Naive thymus-derived CD4-positive, alpha-beta T cell (primary cell): Measurements from ENCODE around the gene RBMS1. TPM values are rescaled to one million over a fixed set of nuclear protein-coding genes. Genes with fewer than 3 reads are reported as not detected.
A peak's percentile ranks its signal among the peaks of the same experiment; 100 is the strongest.

Source experiments
- ATAC-seq: fragments of 150-1000 bp; cut with Tn5 transposase; 2 replicates; pipeline ENCODE4 v1.10.0; 2021; ENCODE audit warnings: mild to moderate bottlenecking, moderate library complexity
- CTCF ChIA-PET: fragments of 350-600 bp; sonication (Branson Sonifier 250); formaldehyde crosslinking; loops from one replicate; lab custom pipeline; 2021; ENCODE audit warnings: antibody characterized with exemption; lab: Charles Lee
- POLR2A ChIA-PET: fragments of 350-600 bp; sonication (Branson Sonifier 250); formaldehyde crosslinking; loops from one replicate; lab custom pipeline; 2021; ENCODE audit warnings: antibody characterized with exemption, inconsistent platforms; lab: Charles Lee
- DNase-seq, 9 donors: peaks; one replicate each; pipeline versions ENCODE4 v3.0.0 to v3.0.0-alpha.2; 2020 to 2022; ENCODE audit warnings: mixed read lengths in 1 of 9
- H3K27ac ChIP-seq: one replicate; pipeline ENCODE4 v1.7.0; 2013; ENCODE audit warnings: mild to moderate bottlenecking, low read depth, low read length, moderate library complexity
- H3K27me3 ChIP-seq, 2 donors: one replicate each; pipeline ENCODE4 v1.7.0; 2013; ENCODE audit warnings: low read length in 2 of 2, mild to moderate bottlenecking in 2 of 2, moderate library complexity in 2 of 2; ENCODE audit not compliant: control insufficient read depth in 2 of 2, insufficient read depth in 2 of 2
- H3K36me3 ChIP-seq, 3 experiments: 1 replicate in 2 of 3; 2 replicates in 1 of 3; pipeline ENCODE4 v1.7.0; 2013; ENCODE audit warnings: low read length in 3 of 3, mild to moderate bottlenecking in 3 of 3, moderate library complexity in 1 of 3; ENCODE audit not compliant: insufficient read depth in 3 of 3, control insufficient read depth in 2 of 3
- H3K4me1 ChIP-seq, 2 donors: one replicate each; pipeline ENCODE4 v1.7.0; 2013; ENCODE audit warnings: low read length in 2 of 2, mild to moderate bottlenecking in 2 of 2, moderate library complexity in 1 of 2; ENCODE audit not compliant: control insufficient read depth in 2 of 2, insufficient read depth in 2 of 2
- H3K4me3 ChIP-seq: 2 replicates; pipeline ENCODE4 v1.7.0; 2013; ENCODE audit warnings: mild to moderate bottlenecking, low read length
- H3K9me3 ChIP-seq, 3 experiments: 1 replicate in 2 of 3; 2 replicates in 1 of 3; pipeline ENCODE4 v1.7.0; 2013; ENCODE audit warnings: low read length in 3 of 3; ENCODE audit not compliant: control insufficient read depth in 2 of 3
- H3K27ac Mint-ChIP-seq, 9 donors: one replicate each; pipeline ENCODE4 v1.8.0; 2020 to 2022; ENCODE audit warnings: mixed read lengths in 9 of 9, mild to moderate bottlenecking in 8 of 9, moderate library complexity in 5 of 9, inconsistent platforms in 2 of 9
- H3K27me3 Mint-ChIP-seq, 5 donors: one replicate each; pipeline ENCODE4 v1.8.0; 2021 to 2022; ENCODE audit warnings: mixed read lengths in 5 of 5, mild to moderate bottlenecking in 1 of 5
- H3K36me3 Mint-ChIP-seq, 5 donors: one replicate each; pipeline ENCODE4 v1.8.0; 2020 to 2022; ENCODE audit warnings: mixed read lengths in 5 of 5, mild to moderate bottlenecking in 3 of 5, inconsistent platforms in 1 of 5
- H3K4me1 Mint-ChIP-seq, 7 donors: one replicate each; pipeline ENCODE4 v1.8.0; 2020 to 2022; ENCODE audit warnings: mixed read lengths in 7 of 7, mild to moderate bottlenecking in 3 of 7, inconsistent platforms in 1 of 7
- H3K4me3 Mint-ChIP-seq, 10 donors: one replicate each; pipeline ENCODE4 v1.8.0; 2020 to 2022; ENCODE audit warnings: mild to moderate bottlenecking in 10 of 10, mixed read lengths in 10 of 10, moderate library complexity in 6 of 10, inconsistent platforms in 2 of 10
- H3K9me3 Mint-ChIP-seq, 11 donors: one replicate each; pipeline ENCODE4 v1.8.0; 2020 to 2022; ENCODE audit warnings: mixed read lengths in 11 of 11, mild to moderate bottlenecking in 4 of 11, inconsistent platforms in 1 of 11, moderate library complexity in 1 of 11
- intact Hi-C, 2 donors: fragments of 100-400 bp; cut with micrococcal nuclease; formaldehyde crosslinking; loops; one replicate each; pipeline ENCODE4 v1.15.1; 2023
- polyA plus RNA-seq, 2 donors: library from polyadenylated mRNA; unstranded; fragments of 300-500 nt; fragmentation: Illumina TruSeq; gene quantifications; one replicate each; pipeline ENCODE4 v1.2.3, GENCODE V29; 2021
- total RNA-seq, 6 experiments: library from RNA in 5 of 6; stranded (reverse) in 5 of 6; gene quantifications; 1 replicate in 5 of 6; 2 replicates in 1 of 6; pipeline ENCODE4 v1.2.3 and lab custom pipeline; 2021 to 2026

Gene RBMS1
- total and polyA plus RNA-seq, 7 experiments from 2014 or later = 74.4 to 137 (median 119) TPM

- no peak for ATAC-seq
- no peaks in the 10 kb centered on the region for H3K27me3 Mint-ChIP-seq
- no peak overlapping the region for H3K27ac ChIP-seq
- POLR2A ChIA-PET = interaction anchor here (0.8 to 4.0 kb wide), 3 partner anchors 9 to 15 kb away, joined by 3 to 20 read pairs (median 5); no protein-coding TSS in a partner anchor
- intact Hi-C loops = no loop called here
- peak overlapping the region in 9 of 10 donors; percentile 18 to 74 (median 47) for H3K4me3 Mint-ChIP-seq
- DNase-seq = no peak
- no peaks in the 10 kb centered on the region for H3K9me3 ChIP-seq
- no peaks in the 10 kb centered on the region for H3K9me3 Mint-ChIP-seq
- no peaks in the 10 kb centered on the region for H3K36me3 ChIP-seq
- H3K36me3 Mint-ChIP-seq = peaks cover 0 to 22% (median 8%) of the 10 kb centered on the region in 5 donors
- peak overlapping the region in 8 of 9 donors; percentile 68 to 96 (median 84) for H3K27ac Mint-ChIP-seq
- no peaks in the 10 kb centered on the region for H3K27me3 ChIP-seq
- H3K4me1 Mint-ChIP-seq = peaks cover 27 to 97% (median 87%) of the 10 kb centered on the region in 7 donors
- peaks cover 6 to 54% of the 10 kb centered on the region in 2 donors for H3K4me1 ChIP-seq
- CTCF ChIA-PET = interaction anchor here (0.7 kb wide), 1 partner anchor 535 kb away, joined by 4 read pairs; no protein-coding TSS in a partner anchor
- H3K4me3 ChIP-seq = no peak overlapping the region
Measured at GRCh38 chr2:160477032-160477431, 16.6 kb downstream of the RBMS1 start.

GRCh38 chr2:160474891-160475787 is 18.5 kb downstream of the RBMS1 start:
- POLR2A ChIA-PET = interaction anchor here (0.7 to 1.5 kb wide), 3 partner anchors 12 to 1592 kb away, joined by 3 to 5 read pairs (median 5); no protein-coding TSS in a partner anchor
- H3K9me3 Mint-ChIP-seq = no peaks in the 10 kb centered on the region
- H3K4me1 ChIP-seq = peaks cover 0 to 53% of the 10 kb centered on the region in 2 donors
- H3K36me3 Mint-ChIP-seq = peaks cover 0 to 22% (median 12%) of the 10 kb centered on the region in 5 donors
- peak overlapping the region; percentile 81 to 98 (median 93) for H3K27ac Mint-ChIP-seq
- no peak for ATAC-seq
- peaks cover 25 to 97% (median 89%) of the 10 kb centered on the region in 7 donors for H3K4me1 Mint-ChIP-seq
- no peaks in the 10 kb centered on the region for H3K27me3 Mint-ChIP-seq
- no peaks in the 10 kb centered on the region for H3K9me3 ChIP-seq
- H3K36me3 ChIP-seq = no peaks in the 10 kb centered on the region
- no peak for DNase-seq
- no peak overlapping the region for H3K4me3 ChIP-seq
- no peaks in the 10 kb centered on the region for H3K27me3 ChIP-seq
- peak overlapping the region; percentile 70 for H3K27ac ChIP-seq
- intact Hi-C loops = loop anchor here (1.0 to 5.0 kb wide), 5 partner anchors 7 to 664 kb away; no protein-coding TSS in a partner anchor
- CTCF ChIA-PET = interaction anchor here (0.9 kb wide), 1 partner anchor 47 kb away, joined by 3 read pairs; no protein-coding TSS in a partner anchor
- H3K4me3 Mint-ChIP-seq = peak overlapping the region in 9 of 10 donors; percentile 46 to 82 (median 71)

DNA sequence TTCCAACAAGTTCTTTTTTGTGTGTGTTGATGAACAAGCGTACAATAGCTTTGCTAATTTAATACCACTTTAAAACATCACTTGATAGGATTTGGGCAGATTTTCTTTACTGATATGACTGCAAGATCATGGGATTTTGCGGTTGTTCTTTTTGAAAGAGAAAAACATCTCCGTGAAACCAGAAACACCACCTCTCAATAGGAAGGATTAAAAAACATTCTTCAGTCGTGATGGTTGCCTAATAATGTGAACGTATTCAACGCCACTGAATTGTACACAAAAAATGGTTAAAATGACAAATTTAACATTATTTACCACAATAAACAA is 19.3 kb downstream of the RBMS1 start:
- POLR2A ChIA-PET = interaction anchor here (1.1 kb wide), 1 partner anchor 41 kb away, joined by 3 read pairs; no protein-coding TSS in a partner anchor
- H3K4me1 ChIP-seq = peaks cover 0 to 55% of the 10 kb centered on the region in 2 donors
- Mint-ChIP-seq H3K27me3 (no peaks in the 10 kb centered on the region), H3K27ac (peak overlapping the region; percentile 81 to 98 (median 90)), H3K9me3 (no peaks in the 10 kb centered on the region), H3K4me1 (peaks cover 27 to 96% (median 88%) of the 10 kb centered on the region in 7 donors), H3K4me3 (peak overlapping the region; percentile 23 to 82 (median 70)), H3K36me3 (peaks cover 0 to 19% (median 13%) of the 10 kb centered on the region in 5 donors)
- no peaks in the 10 kb centered on the region for H3K27me3 ChIP-seq
- H3K4me3 ChIP-seq = no peak overlapping the region
- CTCF ChIA-PET = interaction anchor here (0.9 kb wide), 2 partner anchors 45 to 46 kb away, joined by 3 to 4 read pairs; no protein-coding TSS in a partner anchor
- H3K36me3 ChIP-seq = no peaks in the 10 kb centered on the region
- peak overlapping the region; percentile 70 for H3K27ac ChIP-seq
- ATAC-seq (peak; percentile 57), DNase-seq (peak in 5 of 9 donors; percentile 42 to 78 (median 66))
- intact Hi-C loops = loop anchor here (1.0 to 5.0 kb wide), 5 partner anchors 8 to 665 kb away; no protein-coding TSS in a partner anchor
- no peaks in the 10 kb centered on the region for H3K9me3 ChIP-seq

DNA sequence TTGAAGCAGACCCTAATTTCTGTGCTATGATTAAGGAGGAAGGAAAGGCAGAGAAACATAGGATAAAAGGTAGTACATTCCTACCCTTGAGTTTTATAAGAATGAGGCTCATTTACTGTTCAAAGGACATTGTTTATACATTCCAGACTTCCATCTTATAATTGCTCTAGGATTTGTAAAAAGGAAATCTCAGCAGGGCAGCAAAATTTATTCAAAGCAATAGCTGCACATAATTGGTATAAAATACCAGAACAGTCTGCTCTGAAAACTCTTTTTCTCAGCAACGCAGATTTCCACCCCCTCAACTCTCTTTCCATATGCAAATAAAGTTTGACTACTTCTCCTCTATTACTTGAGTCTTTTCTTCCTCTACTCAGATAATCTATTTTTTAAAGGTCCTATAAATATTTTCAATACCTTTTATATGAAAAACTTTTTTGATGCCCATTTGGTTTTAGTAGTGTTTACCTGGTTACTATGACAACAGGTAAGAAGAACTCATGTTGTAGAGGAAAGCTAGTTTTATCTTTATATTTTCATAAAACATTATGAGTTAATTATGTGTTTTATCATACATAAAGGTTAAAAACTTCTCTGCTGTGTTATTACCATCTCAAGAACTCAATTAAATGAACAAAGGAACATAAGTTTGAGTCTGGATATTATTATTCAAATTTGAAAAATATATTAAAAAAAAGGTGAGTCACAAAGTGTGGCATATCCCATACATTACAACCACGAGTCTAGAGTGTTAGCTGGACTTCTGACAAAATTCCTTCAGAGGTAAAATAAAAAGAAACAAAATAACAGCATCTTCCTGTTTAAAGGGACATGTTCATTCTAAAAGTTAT is 19.9 kb downstream of the RBMS1 start:
- no peak overlapping the region for H3K4me3 ChIP-seq
- peaks cover 0 to 59% of the 10 kb centered on the region in 2 donors for H3K4me1 ChIP-seq
- CTCF ChIA-PET = interaction anchor here (0.7 to 1.0 kb wide), 4 partner anchors 38 to 119 kb away, joined by 3 to 4 read pairs (median 3); no protein-coding TSS in a partner anchor
- Mint-ChIP-seq H3K36me3 (peaks cover 0 to 16% (median 13%) of the 10 kb centered on the region in 5 donors), H3K4me3 (peak overlapping the region; percentile 23 to 82 (median 70)), H3K27ac (peak overlapping the region; percentile 81 to 98 (median 90)), H3K4me1 (peaks cover 24 to 96% (median 88%) of the 10 kb centered on the region in 7 donors), H3K27me3 (no peaks in the 10 kb centered on the region), H3K9me3 (no peaks in the 10 kb centered on the region)
- no peaks in the 10 kb centered on the region for H3K9me3 ChIP-seq
- no peaks in the 10 kb centered on the region for H3K36me3 ChIP-seq
- intact Hi-C loops = loop anchor here (1.0 to 5.0 kb wide), 8 partner anchors 8 to 666 kb away; no protein-coding TSS in a partner anchor
- ATAC-seq (peak; percentile 37), DNase-seq (peak in 4 of 9 donors; percentile 28 to 60 (median 50))
- POLR2A ChIA-PET = interaction anchor here (1.1 to 1.5 kb wide), 4 partner anchors 11 to 67 kb away, joined by 3 to 5 read pairs (median 4); no protein-coding TSS in a partner anchor
- peak overlapping the region; percentile 70 for H3K27ac ChIP-seq
- no peaks in the 10 kb centered on the region for H3K27me3 ChIP-seq

- intact Hi-C loops = loop anchor here (1.0 to 5.0 kb wide), 4 partner anchors 8 to 66 kb away; no protein-coding TSS in a partner anchor
- POLR2A ChIA-PET = interaction anchor here (1.2 to 1.5 kb wide), 5 partner anchors 9 to 66 kb away, joined by 3 to 5 read pairs (median 4); no protein-coding TSS in a partner anchor
- Mint-ChIP-seq H3K27me3 (no peaks in the 10 kb centered on the region), H3K9me3 (no peaks in the 10 kb centered on the region), H3K4me1 (peaks cover 22 to 96% (median 88%) of the 10 kb centered on the region in 7 donors), H3K36me3 (peaks cover 0 to 10% (median 9%) of the 10 kb centered on the region in 5 donors), H3K27ac (peak overlapping the region; percentile 78 to 98 (median 90)), H3K4me3 (peak overlapping the region in 9 of 10 donors; percentile 40 to 77 (median 64))
- peaks cover 0 to 56% of the 10 kb centered on the region in 2 donors for H3K4me1 ChIP-seq
- ATAC-seq (no peak), DNase-seq (peak in 1 of 9 donors; percentile 19)
- H3K4me3 ChIP-seq = no peak overlapping the region
- H3K9me3 ChIP-seq = no peaks in the 10 kb centered on the region
- CTCF ChIA-PET = interaction anchor here (1.0 kb wide), 1 partner anchor 37 kb away, joined by 3 read pairs; no protein-coding TSS in a partner anchor
- H3K27me3 ChIP-seq = no peaks in the 10 kb centered on the region
- peak overlapping the region; percentile 70 for H3K27ac ChIP-seq
- H3K36me3 ChIP-seq = no peaks in the 10 kb centered on the region
Measured at GRCh38 chr2:160472839-160473251, 20.8 kb downstream of the RBMS1 start.
